ENCODE data around the gene GMDS. TPM values are rescaled to one million over a fixed set of nuclear protein-coding genes. Genes with fewer than 3 reads are reported as not detected.

The GMDS gene
- total and polyA plus RNA-seq, 7 donors, result 2.8 to 6.6 (median 4.7) TPM

- 87 to 93% (median 90%) methylated on average over 6 of the region's 6 CpGs for WGBS, 3 donors
- Histone ChIP-seq H3K4me1 (peaks cover 3% of the 10 kb centered on the region), H3K4me3 (no peak overlapping the region), H3K27ac (no peak overlapping the region), H3K36me3 (ENCODE audit: insufficient read depth in 1 of 2, low read depth in 1 of 2) (no peaks in the 10 kb centered on the region), H3K9me3 (no peaks in the 10 kb centered on the region), H3K27me3 (ENCODE audit: insufficient read depth in 3 of 3, low read length in 2 of 3) (no peaks in the 10 kb centered on the region)
- ATAC-seq (no peak), DNase-seq (no peak)
- intact Hi-C loops (cut with DNase I), result no loop called here
- TF ChIP-seq CTCF (IDR thresholded peaks at IDR 0.05), result no peak
Measured at GRCh38 chr6:1892716-1893115, 352.7 kb downstream of the GMDS start.

- WGBS, 3 donors, result 89 to 93% (median 89%) methylated on average over 2 of the region's 2 CpGs
- no peak for ATAC-seq
- no peaks in the 10 kb centered on the region for H3K9me3 ChIP-seq
- intact Hi-C loops (cut with DNase I), result no loop called here
- DNase-seq, result no peak
- no peak overlapping the region for H3K4me3 ChIP-seq
- H3K36me3 ChIP-seq (ENCODE audit: insufficient read depth in 1 of 2, low read depth in 1 of 2), result no peaks in the 10 kb centered on the region
- no peak for TF ChIP-seq CTCF (IDR thresholded peaks at IDR 0.05)
- H3K27me3 ChIP-seq (ENCODE audit: insufficient read depth in 3 of 3, low read length in 2 of 3), result no peaks in the 10 kb centered on the region
- peaks cover 3% of the 10 kb centered on the region for H3K4me1 ChIP-seq
- H3K27ac ChIP-seq, result no peak overlapping the region
Measured at GRCh38 chr6:1890987-1891386, 354.4 kb downstream of the GMDS start.

- H3K36me3 ChIP-seq (ENCODE audit: insufficient read depth in 1 of 2, low read depth in 1 of 2), result no peaks in the 10 kb centered on the region
- ATAC-seq, result no peak
- H3K4me3 ChIP-seq, result no peak overlapping the region
Measured at GRCh38 chr6:1890071-1890470, 355.3 kb downstream of the GMDS start.

GRCh38 chr6:1885576-1886011 is 359.8 kb downstream of the GMDS start:
- no peaks in the 10 kb centered on the region for H3K4me1 ChIP-seq
- intact Hi-C loops (cut with DNase I), result no loop called here
- H3K27ac ChIP-seq, result no peak overlapping the region
- no peaks in the 10 kb centered on the region for H3K27me3 ChIP-seq (ENCODE audit: insufficient read depth in 3 of 3, low read length in 2 of 3)
- H3K36me3 ChIP-seq (ENCODE audit: insufficient read depth in 1 of 2, low read depth in 1 of 2), result no peaks in the 10 kb centered on the region
- no peaks in the 10 kb centered on the region for H3K9me3 ChIP-seq
- no peak for TF ChIP-seq CTCF (IDR thresholded peaks at IDR 0.05)
- DNase-seq, result no peak
- WGBS, 3 donors, result 73 to 77% (median 76%) methylated on average over 12 of the region's 12 CpGs
- no peak for ATAC-seq
- no peak overlapping the region for H3K4me3 ChIP-seq

More at GRCh38 chr6:1890071-1890470, 355.3 kb downstream of the GMDS start:
- no peaks in the 10 kb centered on the region for H3K27me3 ChIP-seq (ENCODE audit: insufficient read depth in 3 of 3, low read length in 2 of 3)
- TF ChIP-seq CTCF (IDR thresholded peaks at IDR 0.05), result no peak
- H3K27ac ChIP-seq, result no peak overlapping the region
- no peaks in the 10 kb centered on the region for H3K9me3 ChIP-seq
- 92 to 97% (median 95%) methylated on average over 8 of the region's 8 CpGs for WGBS, 3 donors
- DNase-seq, result no peak
- peaks cover 3% of the 10 kb centered on the region for H3K4me1 ChIP-seq
- intact Hi-C loops (cut with DNase I), result no loop called here

GRCh38 chr6:1884313-1884712 is 361.1 kb downstream of the GMDS start:
- no peaks in the 10 kb centered on the region for H3K27me3 ChIP-seq (ENCODE audit: insufficient read depth in 3 of 3, low read length in 2 of 3)
- TF ChIP-seq CTCF (IDR thresholded peaks at IDR 0.05), result no peak
- no peaks in the 10 kb centered on the region for H3K4me1 ChIP-seq
- no peak overlapping the region for H3K4me3 ChIP-seq
- H3K9me3 ChIP-seq, result no peaks in the 10 kb centered on the region
- DNase-seq, result no peak
- no peak for ATAC-seq
- H3K27ac ChIP-seq, result no peak overlapping the region
- intact Hi-C loops (cut with DNase I), result no loop called here
- no peaks in the 10 kb centered on the region for H3K36me3 ChIP-seq (ENCODE audit: insufficient read depth in 1 of 2, low read depth in 1 of 2)
- WGBS, 3 donors, result 67 to 80% (median 72%) methylated on average over 2 of the region's 2 CpGs

Measured in psoas muscle (tissue), 8 donors.